ENCODE results near the gene CCL22.
"Not testable (repeated sequence)": the region's sequence is repeated elsewhere in the genome, so short reads cannot be mapped to it uniquely, and the experiment has no call there.

Gene CCL22

GRCh38 chr16:57391300-57391699 is 32.7 kb downstream of the CCL22 start:
- no peak for TF ChIP-seq CTCF (IDR thresholded peaks at IDR 0.05; ENCODE audit: extremely low read depth, insufficient read depth, missing control alignments)
- DNase-seq (ENCODE audit: low spot score): no peak
- in situ Hi-C loops (cut with MboI; ENCODE audit: low pct_unique_long_range_greater_than_20kb, low sequenced_read_pairs, unreplicated experiment): no loop called here

GRCh38 chr16:57391708-57392107 is 33.1 kb downstream of the CCL22 start:
- in situ Hi-C loops (cut with MboI; ENCODE audit: low pct_unique_long_range_greater_than_20kb, low sequenced_read_pairs, unreplicated experiment): no loop called here
- DNase-seq (ENCODE audit: low spot score): no peak
- no peak for TF ChIP-seq CTCF (IDR thresholded peaks at IDR 0.05; ENCODE audit: extremely low read depth, insufficient read depth, missing control alignments)

GRCh38 chr16:57392694-57393093 is 34.1 kb downstream of the CCL22 start:
- DNase-seq (ENCODE audit: low spot score): no peak
- TF ChIP-seq CTCF (IDR thresholded peaks at IDR 0.05; ENCODE audit: extremely low read depth, insufficient read depth, missing control alignments): no peak
- in situ Hi-C loops (cut with MboI; ENCODE audit: low pct_unique_long_range_greater_than_20kb, low sequenced_read_pairs, unreplicated experiment): no loop called here

- in situ Hi-C loops (cut with MboI; ENCODE audit: low pct_unique_long_range_greater_than_20kb, low sequenced_read_pairs, unreplicated experiment): no loop called here
- TF ChIP-seq CTCF (IDR thresholded peaks at IDR 0.05; ENCODE audit: extremely low read depth, insufficient read depth, missing control alignments): no peak
- no peak for DNase-seq (ENCODE audit: low spot score)
Observed at GRCh38 chr16:57394444-57394843, 35.9 kb downstream of the CCL22 start.

GRCh38 chr16:57395026-57395425 is 36.4 kb downstream of the CCL22 start:
- no peak for DNase-seq (ENCODE audit: low spot score)
- in situ Hi-C loops (cut with MboI; ENCODE audit: low pct_unique_long_range_greater_than_20kb, low sequenced_read_pairs, unreplicated experiment): no loop called here
- TF ChIP-seq CTCF (IDR thresholded peaks at IDR 0.05; ENCODE audit: extremely low read depth, insufficient read depth, missing control alignments): no peak

- DNase-seq (ENCODE audit: low spot score): no peak
- no peak for TF ChIP-seq CTCF (IDR thresholded peaks at IDR 0.05; ENCODE audit: extremely low read depth, insufficient read depth, missing control alignments)
- in situ Hi-C loops (cut with MboI; ENCODE audit: low pct_unique_long_range_greater_than_20kb, low sequenced_read_pairs, unreplicated experiment): no loop called here
Observed at GRCh38 chr16:57396786-57397185, 38.2 kb downstream of the CCL22 start.

GRCh38 chr16:57397493-57397892 is 38.9 kb downstream of the CCL22 start:
- DNase-seq (ENCODE audit: low spot score); in situ Hi-C loops (cut with MboI; ENCODE audit: low pct_unique_long_range_greater_than_20kb, low sequenced_read_pairs, unreplicated experiment): not testable (repeated sequence)
